K562 (cell line): ENCODE results near the gene TMF1. TPM values are rescaled to one million over a fixed set of nuclear protein-coding genes. Genes with fewer than 3 reads are reported as not detected.

Source experiments
- MLX ChIP-seq, 2 experiments: fragments of 450-650 bp in 1 of 2; sonication (generic) in 1 of 2; formaldehyde crosslinking; conservative IDR thresholded peaks; 2 replicates each; pipeline versions ENCODE4 v1.4.0 to v1.8.1; 2020 to 2022; ENCODE audit warnings: mild to moderate bottlenecking in 1 of 2, missing genetic modification reagents in 1 of 2
- SUPT5H ChIP-seq: fragments of 450-650 bp; IDR thresholded peaks from 2 replicates; pipeline ENCODE4 v1.6.1; 2016
- ZNF124 ChIP-seq: sonication (generic); formaldehyde crosslinking; IDR thresholded peaks from 2 replicates; pipeline ENCODE4 v1.8.1; 2022; ENCODE audit warnings: missing genetic modification reagents
- polyA plus RNA-seq, 8 experiments: library from polyadenylated mRNA; depleted of rRNA in 4 of 8; stranded (reverse) in 5 of 8; unstranded in 3 of 8; fragments of >200 nt; fragmentation: Nextera tagmentation in 2 of 8; fragmentation: Illumina TruSeq in 1 of 8; extraction: Ambion mirVana in 2 of 8; extraction: Trizol in 1 of 8; gene quantifications; 2 replicates each; pipeline versions ENCODE4 v1.2.1 to v1.2.3, GENCODE V29; 2011 to 2014; ENCODE audit warnings: inconsistent platforms in 1 of 8, missing spikeins in 1 of 8
- total RNA-seq, 7 experiments: library from RNA; depleted of rRNA in 6 of 7; stranded (reverse); fragments of >200 nt in 6 of 7; fragmentation: Illumina TruSeq in 2 of 7; extraction: Trizol in 2 of 7; gene quantifications; 2 replicates each; pipeline versions ENCODE4 v1.2.1 to v1.2.3, GENCODE V29; 2011 to 2021; ENCODE audit warnings: low replicate concordance in 1 of 7
- TF ChIP-seq, protein P1 (sequence below): fragments of 200-800 bp; sonication (Bioruptor generic); IDR thresholded peaks from 2 replicates; pipeline ENCODE4 v1.6.1; 2016; ENCODE audit warnings: missing genetic modification characterization, missing compliant biosample characterization

The TMF1 gene
- total and polyA plus RNA-seq, 9 of the 15 experiments (the other 6 are each of a cell fraction or from before 2014, with no cell fraction given) = 3.1 to 13.9 (median 10.3) TPM

DNA sequence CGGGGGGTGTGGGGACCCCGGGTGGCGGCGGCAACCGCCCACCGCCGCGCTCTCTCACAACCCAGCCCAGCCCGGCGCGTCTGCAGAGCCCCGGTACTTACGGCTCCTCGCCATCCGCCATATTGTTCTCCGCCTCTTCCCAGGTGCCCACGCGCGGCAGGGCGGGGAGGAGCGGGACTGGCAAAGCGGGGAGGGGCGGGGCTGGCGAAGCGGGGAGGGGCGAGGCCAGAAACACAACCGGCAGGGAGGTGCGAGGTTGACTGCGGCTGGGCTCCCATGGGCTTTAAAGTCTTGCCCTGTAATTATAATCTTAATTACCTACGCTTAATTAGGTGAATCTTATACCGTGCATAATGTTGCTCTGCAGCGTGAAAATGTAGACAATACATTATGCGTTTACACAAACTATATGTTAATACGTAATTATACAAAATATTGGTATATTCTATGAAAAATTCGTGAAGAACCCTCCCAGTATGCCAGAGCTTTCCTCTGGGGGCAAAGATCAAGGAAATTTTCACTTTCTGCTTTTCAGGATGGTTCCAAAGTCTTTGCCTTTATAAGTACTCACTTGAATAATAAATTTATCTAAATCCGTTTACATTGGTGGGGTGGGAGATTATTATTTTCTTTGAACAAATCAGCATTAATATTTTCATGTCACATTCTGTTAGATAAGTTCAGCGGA, 28.2 kb upstream of the TMF1 start, which contains the start of gene UBA3 (continued):
- TF ChIP-seq MLX (CRISPR knock-in tag; conservative IDR thresholded peaks at IDR 0.05) = no peak
- TF ChIP-seq SUPT5H = peak; percentile 41
- TF ChIP-seq, protein P1, sequence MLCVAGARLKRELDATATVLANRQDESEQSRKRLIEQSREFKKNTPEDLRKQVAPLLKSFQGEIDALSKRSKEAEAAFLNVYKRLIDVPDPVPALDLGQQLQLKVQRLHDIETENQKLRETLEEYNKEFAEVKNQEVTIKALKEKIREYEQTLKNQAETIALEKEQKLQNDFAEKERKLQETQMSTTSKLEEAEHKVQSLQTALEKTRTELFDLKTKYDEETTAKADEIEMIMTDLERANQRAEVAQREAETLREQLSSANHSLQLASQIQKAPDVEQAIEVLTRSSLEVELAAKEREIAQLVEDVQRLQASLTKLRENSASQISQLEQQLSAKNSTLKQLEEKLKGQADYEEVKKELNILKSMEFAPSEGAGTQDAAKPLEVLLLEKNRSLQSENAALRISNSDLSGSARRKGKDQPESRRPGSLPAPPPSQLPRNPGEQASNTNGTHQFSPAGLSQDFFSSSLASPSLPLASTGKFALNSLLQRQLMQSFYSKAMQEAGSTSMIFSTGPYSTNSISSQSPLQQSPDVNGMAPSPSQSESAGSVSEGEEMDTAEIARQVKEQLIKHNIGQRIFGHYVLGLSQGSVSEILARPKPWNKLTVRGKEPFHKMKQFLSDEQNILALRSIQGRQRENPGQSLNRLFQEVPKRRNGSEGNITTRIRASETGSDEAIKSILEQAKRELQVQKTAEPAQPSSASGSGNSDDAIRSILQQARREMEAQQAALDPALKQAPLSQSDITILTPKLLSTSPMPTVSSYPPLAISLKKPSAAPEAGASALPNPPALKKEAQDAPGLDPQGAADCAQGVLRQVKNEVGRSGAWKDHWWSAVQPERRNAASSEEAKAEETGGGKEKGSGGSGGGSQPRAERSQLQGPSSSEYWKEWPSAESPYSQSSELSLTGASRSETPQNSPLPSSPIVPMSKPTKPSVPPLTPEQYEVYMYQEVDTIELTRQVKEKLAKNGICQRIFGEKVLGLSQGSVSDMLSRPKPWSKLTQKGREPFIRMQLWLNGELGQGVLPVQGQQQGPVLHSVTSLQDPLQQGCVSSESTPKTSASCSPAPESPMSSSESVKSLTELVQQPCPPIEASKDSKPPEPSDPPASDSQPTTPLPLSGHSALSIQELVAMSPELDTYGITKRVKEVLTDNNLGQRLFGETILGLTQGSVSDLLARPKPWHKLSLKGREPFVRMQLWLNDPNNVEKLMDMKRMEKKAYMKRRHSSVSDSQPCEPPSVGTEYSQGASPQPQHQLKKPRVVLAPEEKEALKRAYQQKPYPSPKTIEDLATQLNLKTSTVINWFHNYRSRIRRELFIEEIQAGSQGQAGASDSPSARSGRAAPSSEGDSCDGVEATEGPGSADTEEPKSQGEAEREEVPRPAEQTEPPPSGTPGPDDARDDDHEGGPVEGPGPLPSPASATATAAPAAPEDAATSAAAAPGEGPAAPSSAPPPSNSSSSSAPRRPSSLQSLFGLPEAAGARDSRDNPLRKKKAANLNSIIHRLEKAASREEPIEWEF (CRISPR knock-in tag) = no peak
- TF ChIP-seq ZNF124 (CRISPR knock-in tag) = no peak
